ENCODE results near the gene SLC17A2.

Gene SLC17A2

GRCh38 chr6:25888626-25889025, 41.9 kb downstream of the SLC17A2 start:
- in situ Hi-C loops (cut with HindIII; ENCODE audit: low sequenced_read_pairs), result no loop called here

GRCh38 chr6:25886066-25886465, 44.4 kb downstream of the SLC17A2 start:
- in situ Hi-C loops (cut with HindIII; ENCODE audit: low sequenced_read_pairs), result no loop called here

- in situ Hi-C loops (cut with HindIII; ENCODE audit: low sequenced_read_pairs), result no loop called here
Measured at GRCh38 chr6:25883991-25884390, 46.5 kb downstream of the SLC17A2 start.

DNA sequence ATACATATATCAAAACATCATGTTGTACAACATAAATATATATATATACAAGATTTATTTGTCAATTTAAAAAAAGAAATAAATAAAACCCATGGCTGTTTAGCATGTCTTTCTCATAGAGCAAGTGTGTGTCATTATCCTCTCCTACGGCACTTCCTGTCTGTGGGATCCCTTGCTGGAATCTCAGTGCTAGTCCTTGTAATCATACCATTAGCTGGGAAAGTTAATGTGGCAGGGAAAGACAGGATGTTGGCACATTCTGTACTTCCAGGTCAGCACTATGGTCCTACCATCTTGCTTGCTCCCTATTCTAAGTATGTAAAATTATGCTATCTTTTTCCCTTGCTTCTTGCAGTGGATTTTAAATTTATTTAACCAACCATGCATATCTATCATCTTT, 47.0 kb downstream of the SLC17A2 start:
- in situ Hi-C loops (cut with HindIII; ENCODE audit: low sequenced_read_pairs), result no loop called here

- in situ Hi-C loops (cut with HindIII; ENCODE audit: low sequenced_read_pairs), result no loop called here
Measured at GRCh38 chr6:25882051-25882496, 48.4 kb downstream of the SLC17A2 start.

GRCh38 chr6:25880601-25881000, 49.9 kb downstream of the SLC17A2 start:
- in situ Hi-C loops (cut with HindIII; ENCODE audit: low sequenced_read_pairs), result no loop called here

DNA sequence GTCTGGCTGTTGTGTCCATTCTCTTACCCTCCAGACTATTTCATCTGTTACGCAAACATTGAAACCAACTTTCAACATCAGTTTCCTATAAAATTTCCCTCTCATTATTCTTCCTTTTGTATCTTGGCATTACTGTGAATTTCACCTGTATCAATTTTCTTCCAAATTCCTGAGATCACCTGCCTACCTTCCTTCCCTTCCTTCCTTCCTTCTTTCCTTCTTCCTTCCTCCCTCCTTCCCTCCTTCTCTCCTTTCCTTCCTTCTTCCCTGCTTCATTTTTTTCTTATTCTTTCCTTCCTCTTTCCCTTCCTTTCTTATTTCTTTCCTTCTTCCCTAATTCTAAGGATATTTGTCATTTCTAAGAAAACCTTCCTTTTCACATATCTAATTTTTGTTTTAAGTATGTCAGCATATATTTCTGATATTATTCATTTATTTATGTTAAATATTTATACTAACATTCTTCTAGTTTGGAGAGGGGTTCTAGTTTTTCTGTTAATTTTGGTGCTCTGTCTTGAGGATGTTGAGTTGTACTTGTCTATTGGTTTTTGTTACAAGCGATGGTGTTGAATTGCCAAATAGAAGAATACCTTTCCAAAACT, 51.7 kb downstream of the SLC17A2 start:
- in situ Hi-C loops (cut with HindIII; ENCODE audit: low sequenced_read_pairs), result no loop called here

GRCh38 chr6:25875926-25876602, 54.4 kb downstream of the SLC17A2 start:
- in situ Hi-C loops (cut with HindIII; ENCODE audit: low sequenced_read_pairs), result no loop called here

DNA sequence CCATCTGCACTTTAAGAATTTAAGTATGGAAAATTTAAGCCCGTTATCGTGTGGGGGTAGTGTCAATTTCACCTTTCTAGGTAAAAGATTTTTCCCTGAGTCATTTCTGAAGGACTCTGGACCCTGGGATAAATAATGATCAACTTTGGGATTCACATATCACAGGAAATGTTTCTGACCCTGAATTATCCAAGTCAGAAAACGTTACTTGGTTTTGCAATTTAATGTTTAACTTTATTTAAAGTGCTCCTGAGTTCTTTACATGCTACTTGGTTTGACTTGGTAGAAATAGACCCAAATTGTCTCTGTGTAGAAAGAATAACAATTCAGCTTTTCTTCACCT, 55.0 kb downstream of the SLC17A2 start:
- in situ Hi-C loops (cut with HindIII; ENCODE audit: low sequenced_read_pairs), result no loop called here

DNA sequence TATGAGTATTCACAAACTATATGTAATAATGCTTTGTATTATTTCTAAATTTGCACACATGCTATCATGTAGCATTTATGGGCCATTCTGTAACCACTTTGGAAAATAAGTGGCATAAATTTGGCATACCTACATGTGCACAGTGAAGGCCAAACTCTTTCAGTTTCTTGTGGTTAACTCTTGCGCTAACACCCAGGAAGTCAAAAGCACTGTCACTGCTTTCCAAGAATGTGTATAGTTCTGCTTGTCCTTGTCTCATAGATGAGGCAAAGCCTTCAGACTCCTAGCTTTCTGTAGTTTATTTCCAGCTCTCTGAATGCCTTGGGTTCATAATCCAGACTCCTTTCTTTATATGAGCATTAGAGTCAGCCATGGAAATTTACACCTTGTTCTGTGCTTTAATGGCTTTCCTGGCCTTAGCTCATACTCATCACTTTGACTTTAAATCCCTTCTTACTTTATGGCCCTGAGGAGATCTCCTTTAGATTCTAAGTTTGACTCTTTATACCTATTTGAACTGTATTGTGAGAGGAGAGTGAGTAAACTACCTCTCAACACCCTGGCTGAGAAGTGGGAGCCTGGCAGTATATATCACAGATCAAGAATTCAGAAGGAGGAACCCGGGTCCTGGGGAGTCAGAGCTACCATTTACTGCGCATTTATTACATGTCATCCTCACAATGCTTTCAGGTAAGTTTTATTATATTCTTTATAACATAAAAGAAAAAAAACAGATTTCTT, 55.5 kb downstream of the SLC17A2 start:
- in situ Hi-C loops (cut with HindIII; ENCODE audit: low sequenced_read_pairs), result no loop called here

DNA sequence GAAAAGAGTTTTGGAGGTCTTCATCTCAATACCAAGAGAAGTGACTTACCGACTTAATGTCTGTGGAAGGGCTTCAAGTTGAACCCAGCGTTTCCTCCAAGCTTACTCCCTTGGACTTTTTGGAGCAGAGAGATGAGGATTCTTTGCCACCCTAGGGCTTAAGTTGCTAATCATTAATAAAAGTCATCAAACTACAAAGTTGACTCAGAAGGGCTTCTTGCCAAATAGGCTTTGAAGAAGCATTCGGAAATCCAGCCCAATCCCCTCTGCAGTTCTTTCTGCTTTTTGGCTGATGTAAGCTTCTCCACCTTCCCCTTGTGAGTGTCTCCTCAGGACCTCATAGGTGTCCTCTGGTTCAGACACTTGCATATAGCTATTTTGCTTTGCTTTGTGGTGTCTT, 56.4 kb downstream of the SLC17A2 start, which contains the start of gene SLC17A3:
SLC17A3 (minus strand) TSS at position 126 of the 400 bp plus-strand sequence. CDS start 5,856 bp downstream, outside the sequence.
- in situ Hi-C loops (cut with HindIII; ENCODE audit: low sequenced_read_pairs), result no loop called here

- in situ Hi-C loops (cut with HindIII; ENCODE audit: low sequenced_read_pairs), result no loop called here
Measured at GRCh38 chr6:25872814-25873213, 57.7 kb downstream of the SLC17A2 start.

DNA sequence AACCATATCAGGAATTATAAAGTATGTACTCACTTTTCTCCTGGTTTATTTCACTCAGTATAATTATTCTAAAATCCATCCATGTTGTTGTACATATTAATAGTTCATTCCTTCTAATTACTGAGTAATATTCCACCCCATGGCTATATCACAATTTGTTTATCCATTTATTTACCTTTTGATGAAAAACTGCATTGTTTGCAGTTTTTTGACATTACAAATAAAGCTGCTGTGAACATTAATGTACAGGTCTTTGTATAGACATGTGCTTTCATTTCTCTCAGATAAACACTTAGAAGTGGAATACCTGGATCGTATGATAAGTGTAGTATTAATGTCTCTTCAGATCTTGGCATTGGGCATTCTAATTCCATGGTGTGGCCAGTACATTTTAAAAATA, 60.7 kb downstream of the SLC17A2 start:
- in situ Hi-C loops (cut with HindIII; ENCODE audit: low sequenced_read_pairs), result no loop called here

GRCh38 chr6:25868436-25869183, 61.9 kb downstream of the SLC17A2 start:
- in situ Hi-C loops (cut with HindIII; ENCODE audit: low sequenced_read_pairs), result no loop called here

DNA sequence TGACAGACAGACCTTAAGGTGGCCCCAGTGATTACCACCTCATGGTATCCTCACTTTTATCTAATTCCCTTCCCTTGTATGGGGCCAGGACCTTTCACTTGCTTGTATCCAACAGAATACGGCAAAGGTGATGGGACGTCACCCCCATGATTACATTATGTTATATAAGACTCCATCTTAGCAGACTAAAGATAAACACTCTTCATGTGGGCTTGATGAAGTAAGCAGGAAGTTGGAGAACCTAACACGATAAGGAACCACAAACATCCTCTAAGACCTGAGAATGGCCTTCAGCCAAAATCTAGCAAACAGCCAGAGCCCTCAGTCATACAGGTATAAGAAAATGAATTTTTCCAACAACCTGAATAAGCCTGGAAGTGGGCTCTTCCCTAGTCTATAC, 64.5 kb downstream of the SLC17A2 start:
- in situ Hi-C loops (cut with HindIII; ENCODE audit: low sequenced_read_pairs), result no loop called here

- in situ Hi-C loops (cut with HindIII; ENCODE audit: low sequenced_read_pairs), result no loop called here
Measured at GRCh38 chr6:25863360-25863759, 67.1 kb downstream of the SLC17A2 start.

Measured in endothelial cell of hepatic sinusoid (primary cell).